ENCODE measurements around the gene HBZ.

Gene HBZ

DNA sequence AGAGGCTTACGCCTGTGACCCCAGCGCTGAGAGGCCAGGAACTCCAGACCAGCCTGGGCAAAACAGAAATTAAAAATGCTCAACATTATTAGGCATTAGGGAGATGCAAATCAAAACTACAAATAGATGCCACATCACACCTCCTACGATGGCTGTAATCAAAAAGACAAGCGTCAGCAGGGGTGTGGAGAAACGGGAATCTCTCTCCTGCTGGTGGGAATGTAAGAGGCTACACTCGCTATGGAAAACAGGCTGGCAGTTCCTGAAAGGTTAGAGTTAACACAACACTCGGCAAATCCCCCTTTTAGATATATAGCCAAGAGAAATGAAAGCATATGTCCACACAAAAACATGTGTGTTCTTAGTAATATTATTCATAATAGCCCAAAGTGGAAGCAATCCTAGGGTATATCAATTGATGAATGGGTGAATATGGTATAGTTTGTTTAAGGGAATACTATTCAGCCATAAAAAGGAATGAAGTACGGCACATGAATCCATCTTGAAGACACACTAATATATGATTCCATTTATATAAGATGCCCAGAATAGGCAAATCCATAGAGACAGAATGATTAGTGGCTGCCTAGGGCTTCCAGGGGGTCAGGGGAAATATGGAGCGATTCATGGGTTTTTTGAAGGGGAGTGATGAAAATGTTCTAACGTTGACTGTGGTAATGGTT, 12.1 kb upstream of the HBZ start:
- Histone ChIP-seq H3K27ac (ENCODE audit: low read depth, low read length) (no peak overlapping the region), H4K8ac (ENCODE audit: low read depth, low read length) (no peak overlapping the region), H3K4me1 (ENCODE audit: control insufficient read depth, low read depth, low read length) (no peaks in the 10 kb centered on the region), H3K79me2 (ENCODE audit: control insufficient read depth, insufficient read depth, low read length) (no peaks in the 10 kb centered on the region), H2BK5ac (ENCODE audit: low read length) (no peak overlapping the region), H3K9ac (ENCODE audit: low read length) (no peak overlapping the region), H3K4me3 (ENCODE audit: low read length) (no peak overlapping the region), H2BK15ac (replicated peaks; ENCODE audit: low read depth) (no peak overlapping the region), H2BK120ac (ENCODE audit: low read depth, low read length) (no peak overlapping the region), H4K5ac (ENCODE audit: low read length) (no peak overlapping the region), H2AK5ac (ENCODE audit: low read length) (no peak overlapping the region), H3K4me2 (ENCODE audit: low read length) (no peak overlapping the region), H3K56ac (ENCODE audit: low read length) (no peak overlapping the region), H3K23ac (ENCODE audit: low read length) (no peak overlapping the region), H3K79me1 (ENCODE audit: low read length) (peaks cover 1% of the 10 kb centered on the region), H3K18ac (ENCODE audit: low read length) (no peak overlapping the region), H3K4ac (ENCODE audit: low read depth, low read length) (no peak overlapping the region), H3K36me3 (ENCODE audit: control insufficient read depth, insufficient read depth, low read length) (no peaks in the 10 kb centered on the region), H3K27me3 (ENCODE audit: insufficient read depth, low read length, poor library complexity) (no peaks in the 10 kb centered on the region)
- DNase-seq, result peak; percentile 55
- WGBS (ENCODE audit: extremely low coverage, insufficient coverage, low lambda C conversion rate), result no CpG with 5 or more reads among the region's 10 CpGs

GRCh38 chr16:142405-142967, 10.0 kb upstream of the HBZ start:
- no peak overlapping the region for H2BK120ac ChIP-seq (ENCODE audit: low read depth, low read length)
- DNase-seq, result no peak
- H3K79me1 ChIP-seq (ENCODE audit: low read length), result no peaks in the 10 kb centered on the region
- H2BK15ac ChIP-seq (replicated peaks; ENCODE audit: low read depth), result no peak overlapping the region
- no peak overlapping the region for H3K4ac ChIP-seq (ENCODE audit: low read depth, low read length)
- no peak overlapping the region for H4K5ac ChIP-seq (ENCODE audit: low read length)
- H3K27ac ChIP-seq (ENCODE audit: low read depth, low read length), result no peak overlapping the region
- WGBS (ENCODE audit: extremely low coverage, insufficient coverage, low lambda C conversion rate), result no CpG with 5 or more reads among the region's 12 CpGs
- no peak overlapping the region for H3K56ac ChIP-seq (ENCODE audit: low read length)
- no peak overlapping the region for H4K8ac ChIP-seq (ENCODE audit: low read depth, low read length)
- H3K23ac ChIP-seq (ENCODE audit: low read length), result no peak overlapping the region
- H2AK5ac ChIP-seq (ENCODE audit: low read length), result no peak overlapping the region
- H3K9ac ChIP-seq (ENCODE audit: low read length), result no peak overlapping the region
- no peaks in the 10 kb centered on the region for H3K27me3 ChIP-seq (ENCODE audit: insufficient read depth, low read length, poor library complexity)
- no peaks in the 10 kb centered on the region for H3K4me1 ChIP-seq (ENCODE audit: control insufficient read depth, low read depth, low read length)
- no peak overlapping the region for H3K18ac ChIP-seq (ENCODE audit: low read length)
- H3K4me3 ChIP-seq (ENCODE audit: low read length), result no peak overlapping the region
- no peaks in the 10 kb centered on the region for H3K36me3 ChIP-seq (ENCODE audit: control insufficient read depth, insufficient read depth, low read length)
- no peak overlapping the region for H2BK5ac ChIP-seq (ENCODE audit: low read length)
- no peaks in the 10 kb centered on the region for H3K79me2 ChIP-seq (ENCODE audit: control insufficient read depth, insufficient read depth, low read length)
- H3K4me2 ChIP-seq (ENCODE audit: low read length), result no peak overlapping the region

DNA sequence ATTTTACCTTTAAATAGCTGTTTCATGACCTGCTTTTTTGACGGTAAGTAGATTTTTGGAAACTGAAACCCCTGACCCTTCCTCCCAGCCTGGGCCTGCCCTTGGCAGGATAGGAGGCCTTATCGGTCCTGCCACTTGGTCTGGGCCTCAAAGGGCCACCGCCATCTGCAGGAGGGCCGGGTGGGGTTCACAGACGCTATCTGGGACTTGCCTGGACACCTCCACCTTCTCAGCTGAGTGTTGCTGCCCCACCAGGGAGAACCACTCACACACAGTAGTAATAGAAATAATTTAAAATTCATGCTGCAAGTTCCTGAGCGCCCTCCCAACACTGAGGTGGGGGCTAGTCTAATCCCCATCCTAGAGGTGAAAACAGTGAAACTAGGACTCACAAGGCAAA, 9.4 kb upstream of the HBZ start:
- Histone ChIP-seq H2BK5ac (ENCODE audit: low read length) (no peak overlapping the region), H3K23ac (ENCODE audit: low read length) (no peak overlapping the region), H2AK5ac (ENCODE audit: low read length) (no peak overlapping the region), H3K9ac (ENCODE audit: low read length) (no peak overlapping the region), H2BK120ac (ENCODE audit: low read depth, low read length) (no peak overlapping the region), H3K27ac (ENCODE audit: low read depth, low read length) (no peak overlapping the region), H3K4me3 (ENCODE audit: low read length) (no peak overlapping the region), H4K5ac (ENCODE audit: low read length) (no peak overlapping the region), H3K36me3 (ENCODE audit: control insufficient read depth, insufficient read depth, low read length) (no peaks in the 10 kb centered on the region), H3K4me2 (ENCODE audit: low read length) (no peak overlapping the region), H3K18ac (ENCODE audit: low read length) (no peak overlapping the region), H2BK15ac (replicated peaks; ENCODE audit: low read depth) (no peak overlapping the region), H3K27me3 (ENCODE audit: insufficient read depth, low read length, poor library complexity) (no peaks in the 10 kb centered on the region), H3K56ac (ENCODE audit: low read length) (no peak overlapping the region), H3K4me1 (ENCODE audit: control insufficient read depth, low read depth, low read length) (no peaks in the 10 kb centered on the region), H3K4ac (ENCODE audit: low read depth, low read length) (no peak overlapping the region), H3K79me2 (ENCODE audit: control insufficient read depth, insufficient read depth, low read length) (no peaks in the 10 kb centered on the region), H4K8ac (ENCODE audit: low read depth, low read length) (no peak overlapping the region), H3K79me1 (ENCODE audit: low read length) (no peaks in the 10 kb centered on the region)
- no peak for DNase-seq
- WGBS (ENCODE audit: extremely low coverage, insufficient coverage, low lambda C conversion rate), result no CpG with 5 or more reads among the region's 6 CpGs

DNA sequence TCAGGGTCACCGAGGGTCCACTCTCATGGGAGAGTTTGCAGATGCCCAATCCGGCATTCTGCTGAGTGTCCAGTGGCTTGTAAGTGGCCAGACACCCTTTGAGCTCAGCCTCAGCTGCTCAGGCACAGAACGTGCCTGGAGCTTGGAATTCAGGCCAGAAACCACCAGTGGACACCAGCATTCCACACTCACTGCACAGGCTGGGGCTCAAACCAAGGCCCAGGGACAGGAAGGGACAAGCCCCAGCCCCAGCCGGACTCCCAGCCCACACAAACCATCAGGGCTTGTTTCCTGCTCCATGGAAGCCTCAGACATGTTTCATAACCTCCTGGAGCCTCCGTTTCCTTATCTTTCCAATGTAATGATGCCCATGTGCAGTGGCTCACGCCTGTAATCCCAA, 9.0 kb upstream of the HBZ start:
- Histone ChIP-seq H2BK5ac (ENCODE audit: low read length) (no peak overlapping the region), H3K56ac (ENCODE audit: low read length) (no peak overlapping the region), H3K4me3 (ENCODE audit: low read length) (no peak overlapping the region), H3K79me1 (ENCODE audit: low read length) (no peaks in the 10 kb centered on the region), H3K79me2 (ENCODE audit: control insufficient read depth, insufficient read depth, low read length) (no peaks in the 10 kb centered on the region), H3K27me3 (ENCODE audit: insufficient read depth, low read length, poor library complexity) (no peaks in the 10 kb centered on the region), H3K36me3 (ENCODE audit: control insufficient read depth, insufficient read depth, low read length) (no peaks in the 10 kb centered on the region), H2BK15ac (replicated peaks; ENCODE audit: low read depth) (no peak overlapping the region), H3K4me1 (ENCODE audit: control insufficient read depth, low read depth, low read length) (no peaks in the 10 kb centered on the region), H3K27ac (ENCODE audit: low read depth, low read length) (no peak overlapping the region), H3K23ac (ENCODE audit: low read length) (no peak overlapping the region), H4K8ac (ENCODE audit: low read depth, low read length) (no peak overlapping the region), H2AK5ac (ENCODE audit: low read length) (no peak overlapping the region), H3K4ac (ENCODE audit: low read depth, low read length) (no peak overlapping the region), H4K5ac (ENCODE audit: low read length) (no peak overlapping the region), H3K18ac (ENCODE audit: low read length) (no peak overlapping the region), H2BK120ac (ENCODE audit: low read depth, low read length) (no peak overlapping the region), H3K9ac (ENCODE audit: low read length) (no peak overlapping the region), H3K4me2 (ENCODE audit: low read length) (no peak overlapping the region)
- WGBS (ENCODE audit: extremely low coverage, insufficient coverage, low lambda C conversion rate), result no CpG with 5 or more reads among the region's 6 CpGs
- DNase-seq, result no peak

- H3K9ac ChIP-seq (ENCODE audit: low read length), result no peak overlapping the region
- no peak overlapping the region for H3K4me2 ChIP-seq (ENCODE audit: low read length)
- no peak overlapping the region for H4K8ac ChIP-seq (ENCODE audit: low read depth, low read length)
- H2BK5ac ChIP-seq (ENCODE audit: low read length), result no peak overlapping the region
- no peaks in the 10 kb centered on the region for H3K36me3 ChIP-seq (ENCODE audit: control insufficient read depth, insufficient read depth, low read length)
- no peaks in the 10 kb centered on the region for H3K4me1 ChIP-seq (ENCODE audit: control insufficient read depth, low read depth, low read length)
- H3K23ac ChIP-seq (ENCODE audit: low read length), result no peak overlapping the region
- WGBS (ENCODE audit: extremely low coverage, insufficient coverage, low lambda C conversion rate), result no CpG with 5 or more reads among the region's 14 CpGs
- H2BK120ac ChIP-seq (ENCODE audit: low read depth, low read length), result no peak overlapping the region
- H3K79me2 ChIP-seq (ENCODE audit: control insufficient read depth, insufficient read depth, low read length), result no peaks in the 10 kb centered on the region
- no peak overlapping the region for H3K27ac ChIP-seq (ENCODE audit: low read depth, low read length)
- H4K5ac ChIP-seq (ENCODE audit: low read length), result no peak overlapping the region
- H3K27me3 ChIP-seq (ENCODE audit: insufficient read depth, low read length, poor library complexity), result no peaks in the 10 kb centered on the region
- no peak overlapping the region for H2AK5ac ChIP-seq (ENCODE audit: low read length)
- DNase-seq, result no peak
- no peak overlapping the region for H3K18ac ChIP-seq (ENCODE audit: low read length)
- no peak overlapping the region for H3K56ac ChIP-seq (ENCODE audit: low read length)
- H3K4me3 ChIP-seq (ENCODE audit: low read length), result no peak overlapping the region
- no peaks in the 10 kb centered on the region for H3K79me1 ChIP-seq (ENCODE audit: low read length)
- H3K4ac ChIP-seq (ENCODE audit: low read depth, low read length), result no peak overlapping the region
- no peak overlapping the region for H2BK15ac ChIP-seq (replicated peaks; ENCODE audit: low read depth)
These were observed 7.6 kb upstream of the HBZ start for GRCh38 chr16:144797-145252.

DNA sequence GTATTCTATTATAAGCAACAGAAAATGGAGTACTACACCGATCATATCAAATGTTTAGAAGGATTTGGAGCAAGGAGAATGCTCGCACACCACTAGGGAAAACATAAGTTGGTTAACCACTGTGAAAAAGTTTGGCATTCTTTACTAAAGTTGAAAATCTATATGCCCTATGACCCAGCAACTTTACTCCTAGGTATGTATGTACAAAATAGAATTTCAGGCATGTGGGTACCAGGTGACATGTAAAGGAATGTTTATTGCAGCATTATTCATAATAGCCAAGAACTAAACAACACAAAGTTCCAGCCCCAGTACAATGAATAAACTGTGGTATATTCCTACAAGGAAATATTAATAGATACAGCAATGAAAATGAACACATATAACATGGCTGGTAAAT, 5.8 kb upstream of the HBZ start:
- Histone ChIP-seq H4K8ac (ENCODE audit: low read depth, low read length) (no peak overlapping the region), H3K79me1 (ENCODE audit: low read length) (no peaks in the 10 kb centered on the region), H4K5ac (ENCODE audit: low read length) (no peak overlapping the region), H2AK5ac (ENCODE audit: low read length) (no peak overlapping the region), H3K27me3 (ENCODE audit: insufficient read depth, low read length, poor library complexity) (no peaks in the 10 kb centered on the region), H3K79me2 (ENCODE audit: control insufficient read depth, insufficient read depth, low read length) (no peaks in the 10 kb centered on the region), H2BK5ac (ENCODE audit: low read length) (no peak overlapping the region), H3K4me3 (ENCODE audit: low read length) (no peak overlapping the region), H3K4ac (ENCODE audit: low read depth, low read length) (no peak overlapping the region), H3K4me1 (ENCODE audit: control insufficient read depth, low read depth, low read length) (no peaks in the 10 kb centered on the region), H3K9ac (ENCODE audit: low read length) (no peak overlapping the region), H3K23ac (ENCODE audit: low read length) (no peak overlapping the region), H3K56ac (ENCODE audit: low read length) (no peak overlapping the region), H2BK120ac (ENCODE audit: low read depth, low read length) (no peak overlapping the region), H3K4me2 (ENCODE audit: low read length) (no peak overlapping the region), H3K36me3 (ENCODE audit: control insufficient read depth, insufficient read depth, low read length) (no peaks in the 10 kb centered on the region), H3K18ac (ENCODE audit: low read length) (no peak overlapping the region), H3K27ac (ENCODE audit: low read depth, low read length) (no peak overlapping the region), H2BK15ac (replicated peaks; ENCODE audit: low read depth) (no peak overlapping the region)
- WGBS (ENCODE audit: extremely low coverage, insufficient coverage, low lambda C conversion rate), result no CpG with 5 or more reads among the region's 2 CpGs
- no peak for DNase-seq
